K562 (cell line): ENCODE measurements around the gene ATP9A.

Experiments used
- CREB1 ChIP-seq, 2 experiments: sonication (generic) in 1 of 2; formaldehyde crosslinking in 1 of 2; IDR thresholded peaks; 2 replicates each; pipeline versions ENCODE4 v1.6.1 to v1.8.0; 2012 to 2022; ENCODE audit warnings: inconsistent platforms in 1 of 2, mild to moderate bottlenecking in 1 of 2, missing genetic modification reagents in 1 of 2, moderate library complexity in 1 of 2
- CTCF ChIP-seq, 3 experiments: IDR thresholded peaks in 2 of 3; conservative IDR thresholded peaks in 1 of 3; 2 replicates each; pipeline ENCODE4 v1.5.1; 2011 to 2012; ENCODE audit warnings: low read length in 3 of 3, mild to moderate bottlenecking in 3 of 3, control low read depth in 2 of 3, improper control_type of control experiment in 1 of 3, inconsistent platforms in 1 of 3, low read depth in 1 of 3, mixed read lengths in 1 of 3, moderate library complexity in 1 of 3; ENCODE audit not compliant: insufficient read depth in 2 of 3
- EP300 ChIP-seq: IDR thresholded peaks from 2 replicates; pipeline ENCODE4 v1.6.1; 2012; ENCODE audit warnings: low read length, improper control_type of control experiment
- ETV6 ChIP-seq, 3 experiments: fragments of 150-350 bp in 1 of 3; sonication (generic) in 1 of 3; formaldehyde crosslinking in 1 of 3; IDR thresholded peaks; 2 replicates each; pipeline versions ENCODE4 v1.6.1 to v1.8.0; 2014 to 2022; ENCODE audit warnings: borderline replicate concordance in 2 of 3, low read depth in 2 of 3, antibody characterized with exemption in 1 of 3, low read length in 1 of 3, mild to moderate bottlenecking in 1 of 3, missing genetic modification reagents in 1 of 3
- FOXJ3 ChIP-seq: sonication (generic); formaldehyde crosslinking; IDR thresholded peaks from 2 replicates; pipeline ENCODE4 v1.4.0; 2020; ENCODE audit warnings: mild to moderate bottlenecking, missing genetic modification reagents
- POLR2AphosphoS5 ChIP-seq: IDR thresholded peaks from 2 replicates; pipeline ENCODE4 v1.6.1; 2011; ENCODE audit warnings: mild to moderate bottlenecking, low read depth, low read length, moderate library complexity; ENCODE audit not compliant: control insufficient read depth, insufficient read depth
- SIN3A ChIP-seq, 2 experiments: fragments of 150-350 bp in 1 of 2; IDR thresholded peaks; 2 replicates each; pipeline ENCODE4 v1.6.1; 2011 to 2016; ENCODE audit warnings: borderline replicate concordance in 2 of 2, low read depth in 2 of 2, low read length in 2 of 2, mild to moderate bottlenecking in 2 of 2, moderate library complexity in 2 of 2; ENCODE audit not compliant: control insufficient read depth in 1 of 2
- SIRT6 ChIP-seq: IDR thresholded peaks from one replicate; pipeline ENCODE4 v1.6.1; 2012; ENCODE audit warnings: low read depth, mild to moderate bottlenecking, control low read depth, inconsistent platforms, low read length, moderate library complexity

DNA sequence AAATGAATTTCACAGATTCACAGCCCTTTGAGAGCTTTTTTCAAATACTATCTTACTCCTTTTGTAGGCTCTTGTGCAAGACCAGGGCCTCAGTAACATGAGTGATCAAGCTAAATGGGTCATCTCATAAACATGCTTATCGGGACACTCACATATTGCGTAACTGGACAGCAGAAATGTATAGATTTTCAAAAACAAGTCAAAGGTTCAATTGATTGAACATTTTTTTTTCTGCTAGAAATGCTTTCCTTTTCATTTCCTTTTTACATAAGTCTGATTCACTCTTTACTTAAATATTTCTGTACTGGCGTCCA, 42.8 kb upstream of the ATP9A start:
- no peak for TF ChIP-seq POLR2AphosphoS5
- TF ChIP-seq ETV6 (IDR thresholded peaks at IDR 0.05; ENCODE audit: borderline replicate concordance in 1 of 2, low read depth in 2 of 2, low read length in 1 of 2), result no peak
- TF ChIP-seq ETV6 (CRISPR knock-in tag; IDR thresholded peaks at IDR 0.05; ENCODE audit: borderline replicate concordance), result no peak
- no peak for TF ChIP-seq EP300
- TF ChIP-seq SIRT6, result no peak
- TF ChIP-seq CTCF (IDR thresholded peaks at IDR 0.05 in 2 of 3, conservative IDR thresholded peaks at IDR 0.05 in 1 of 3; ENCODE audit: insufficient read depth in 2 of 3, low read depth in 1 of 3, low read length in 3 of 3), result no peak
- TF ChIP-seq CREB1 (IDR thresholded peaks at IDR 0.05), result no peak
- TF ChIP-seq CREB1 (CRISPR knock-in tag; IDR thresholded peaks at IDR 0.05), result no peak
- TF ChIP-seq FOXJ3 (CRISPR knock-in tag), result no peak
- no peak for TF ChIP-seq SIN3A (IDR thresholded peaks at IDR 0.05; ENCODE audit: borderline replicate concordance in 2 of 2, control insufficient read depth in 1 of 2, low read depth in 2 of 2, low read length in 2 of 2)
